HEK293 (cell line): Measurements from ENCODE around the gene ASCC3.

ENCODE experiments used
- CTCF ChIA-PET: fragments of 350-600 bp; formaldehyde crosslinking; extraction: SDS; loops from one replicate; lab custom pipeline; 2021; ENCODE audit warnings: antibody characterized with exemption; lab: Yijun Ruan, JAX
- POLR2A ChIA-PET: fragments of 300-600 bp; formaldehyde crosslinking; extraction: SDS; loops from one replicate; lab custom pipeline; 2020; ENCODE audit warnings: antibody characterized with exemption, inconsistent platforms; lab: Yijun Ruan, JAX
- H3K27ac ChIP-seq: fragments of 200-500 bp; sonication (Bioruptor generic); 2 replicates; pipeline ENCODE4 v1.5.1; 2014; ENCODE audit warnings: low read depth, low read length, control low read depth, inconsistent platforms; ENCODE audit errors: extremely low read depth
- H3K36me3 ChIP-seq, 2 experiments: fragments of 200-500 bp in 1 of 2; sonication (Bioruptor generic) in 1 of 2; 1 replicate in 1 of 2; 2 replicates in 1 of 2; pipeline ENCODE4 v1.5.1; 2014 to 2017; ENCODE audit warnings: inconsistent platforms in 2 of 2, low read length in 2 of 2; ENCODE audit not compliant: control insufficient read depth in 2 of 2, insufficient read depth in 1 of 2
- H3K4me1 ChIP-seq: fragments of 200-500 bp; sonication (Bioruptor generic); 2 replicates; pipeline ENCODE4 v1.5.1; 2014; ENCODE audit warnings: mild to moderate bottlenecking, low read length, inconsistent platforms; ENCODE audit not compliant: control insufficient read depth, insufficient read depth
- H3K4me3 ChIP-seq: 2 replicates; pipeline ENCODE4 v1.5.1; 2011; ENCODE audit warnings: low read depth, mild to moderate bottlenecking, control low read depth, low read length, moderate library complexity
- H3K9me3 ChIP-seq: fragments of 200-500 bp; sonication (Bioruptor generic); 2 replicates; pipeline ENCODE4 v1.5.1; 2014; ENCODE audit warnings: low read depth, low read length, inconsistent platforms; ENCODE audit not compliant: control insufficient read depth, insufficient read depth
- FEZF1 ChIP-seq: fragments of 450-650 bp; formaldehyde crosslinking; IDR thresholded peaks from 2 replicates; pipeline ENCODE4 v1.5.1; 2016; ENCODE audit warnings: missing biosample characterization, missing genetic modification characterization
- GLI4 ChIP-seq: fragments of 450-650 bp; formaldehyde crosslinking; IDR thresholded peaks from 2 replicates; pipeline ENCODE4 v1.5.1; 2016; ENCODE audit warnings: missing biosample characterization, missing genetic modification characterization
- KLF1 ChIP-seq: fragments of 450-650 bp; formaldehyde crosslinking; IDR thresholded peaks from 2 replicates; pipeline ENCODE4 v1.5.1; 2016; ENCODE audit warnings: missing biosample characterization, missing genetic modification characterization
- MZF1 ChIP-seq: fragments of 450-650 bp; formaldehyde crosslinking; IDR thresholded peaks from 2 replicates; pipeline ENCODE4 v1.5.1; 2017; ENCODE audit warnings: missing biosample characterization, missing genetic modification characterization, borderline replicate concordance
- PRDM10 ChIP-seq: fragments of 450-650 bp; formaldehyde crosslinking; IDR thresholded peaks from 2 replicates; pipeline ENCODE4 v1.5.1; 2016; ENCODE audit warnings: missing biosample characterization, missing genetic modification characterization
- RBAK ChIP-seq: fragments of 450-650 bp; formaldehyde crosslinking; IDR thresholded peaks from 2 replicates; pipeline ENCODE4 v1.5.1; 2016; ENCODE audit warnings: missing biosample characterization, missing genetic modification characterization
- REST ChIP-seq: fragments of 450-650 bp; formaldehyde crosslinking; IDR thresholded peaks from 2 replicates; pipeline ENCODE4 v1.5.1; 2016; ENCODE audit warnings: missing biosample characterization, missing genetic modification characterization
- YY1 ChIP-seq: fragments of 450-650 bp; formaldehyde crosslinking; IDR thresholded peaks from 2 replicates; pipeline ENCODE4 v1.5.1; 2018; ENCODE audit warnings: missing biosample characterization, missing genetic modification characterization
- ZBTB20 ChIP-seq: fragments of 450-650 bp; formaldehyde crosslinking; IDR thresholded peaks from 2 replicates; pipeline ENCODE4 v1.5.1; 2016; ENCODE audit warnings: missing biosample characterization, missing genetic modification characterization
- ZBTB8A ChIP-seq: fragments of 450-650 bp; formaldehyde crosslinking; IDR thresholded peaks from 2 replicates; pipeline ENCODE4 v1.5.1; 2016; ENCODE audit warnings: missing biosample characterization, missing genetic modification characterization
- ZNF157 ChIP-seq: fragments of 450-650 bp; formaldehyde crosslinking; IDR thresholded peaks from 2 replicates; pipeline ENCODE4 v1.5.1; 2016; ENCODE audit warnings: missing biosample characterization, missing genetic modification characterization
- ZNF169 ChIP-seq: fragments of 450-650 bp; formaldehyde crosslinking; IDR thresholded peaks from 2 replicates; pipeline ENCODE4 v1.5.1; 2016; ENCODE audit warnings: missing biosample characterization, missing genetic modification characterization
- ZNF175 ChIP-seq: fragments of 450-650 bp; formaldehyde crosslinking; IDR thresholded peaks from 2 replicates; pipeline ENCODE4 v1.5.1; 2016; ENCODE audit warnings: missing biosample characterization, missing genetic modification characterization
- ZNF221 ChIP-seq: fragments of 450-650 bp; formaldehyde crosslinking; IDR thresholded peaks from 2 replicates; pipeline ENCODE4 v1.5.1; 2017; ENCODE audit warnings: missing biosample characterization, missing genetic modification characterization, borderline replicate concordance
- ZNF292 ChIP-seq: fragments of 450-650 bp; formaldehyde crosslinking; IDR thresholded peaks from 2 replicates; pipeline ENCODE4 v1.5.1; 2016; ENCODE audit warnings: low read depth, missing biosample characterization, missing genetic modification characterization, borderline replicate concordance
- ZNF335 ChIP-seq: fragments of 450-650 bp; formaldehyde crosslinking; conservative IDR thresholded peaks from 2 replicates; pipeline ENCODE4 v1.5.1; 2016; ENCODE audit warnings: missing biosample characterization, missing genetic modification characterization
- ZNF37A ChIP-seq: fragments of 450-650 bp; IDR thresholded peaks from 2 replicates; pipeline ENCODE4 v1.5.1; 2018; ENCODE audit warnings: missing biosample characterization, missing genetic modification characterization
- ZNF530 ChIP-seq: fragments of 450-650 bp; formaldehyde crosslinking; IDR thresholded peaks from 2 replicates; pipeline ENCODE4 v1.5.1; 2016; ENCODE audit warnings: low read depth, missing biosample characterization, missing genetic modification characterization
- ZNF548 ChIP-seq: fragments of 450-650 bp; formaldehyde crosslinking; IDR thresholded peaks from 2 replicates; pipeline ENCODE4 v1.5.1; 2016; ENCODE audit warnings: missing biosample characterization, missing genetic modification characterization
- ZNF621 ChIP-seq: fragments of 450-650 bp; formaldehyde crosslinking; IDR thresholded peaks from 2 replicates; pipeline ENCODE4 v1.5.1; 2017; ENCODE audit warnings: missing biosample characterization, missing genetic modification characterization
- ZNF670 ChIP-seq: fragments of 450-650 bp; formaldehyde crosslinking; IDR thresholded peaks from 2 replicates; pipeline ENCODE4 v1.5.1; 2016; ENCODE audit warnings: missing biosample characterization, missing genetic modification characterization, low read depth
- TF ChIP-seq, protein P1 (sequence below): fragments of 450-650 bp; formaldehyde crosslinking; IDR thresholded peaks from 2 replicates; pipeline ENCODE4 v1.5.1; 2017; ENCODE audit warnings: missing biosample characterization, missing genetic modification characterization

ASCC3 gene

DNA sequence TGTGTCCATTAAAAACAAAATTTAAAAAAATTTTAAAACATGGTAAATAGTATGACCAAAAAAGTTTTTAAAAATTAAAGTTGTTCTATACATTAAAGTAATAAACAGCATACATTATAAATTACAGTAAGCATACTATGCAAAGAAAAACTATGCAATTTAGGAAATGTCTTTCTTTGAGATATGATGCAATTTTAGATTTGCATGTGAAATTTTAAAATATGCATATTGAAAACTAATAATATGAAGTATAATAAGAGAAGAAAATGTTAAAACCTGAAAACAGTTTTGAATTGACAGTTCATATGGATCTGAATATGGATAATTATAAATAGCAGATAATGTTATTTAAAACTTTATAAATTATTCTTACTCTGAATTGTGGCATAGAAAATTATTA is 43.1 kb downstream of the ASCC3 start:
- CTCF ChIA-PET, result no interaction called here
- TF ChIP-seq ZNF157 (tag by site-specific recombination), result no peak
- TF ChIP-seq ZNF670, result no peak
- TF ChIP-seq ZNF175, result no peak
- TF ChIP-seq ZNF548, result no peak
- TF ChIP-seq, protein P1, sequence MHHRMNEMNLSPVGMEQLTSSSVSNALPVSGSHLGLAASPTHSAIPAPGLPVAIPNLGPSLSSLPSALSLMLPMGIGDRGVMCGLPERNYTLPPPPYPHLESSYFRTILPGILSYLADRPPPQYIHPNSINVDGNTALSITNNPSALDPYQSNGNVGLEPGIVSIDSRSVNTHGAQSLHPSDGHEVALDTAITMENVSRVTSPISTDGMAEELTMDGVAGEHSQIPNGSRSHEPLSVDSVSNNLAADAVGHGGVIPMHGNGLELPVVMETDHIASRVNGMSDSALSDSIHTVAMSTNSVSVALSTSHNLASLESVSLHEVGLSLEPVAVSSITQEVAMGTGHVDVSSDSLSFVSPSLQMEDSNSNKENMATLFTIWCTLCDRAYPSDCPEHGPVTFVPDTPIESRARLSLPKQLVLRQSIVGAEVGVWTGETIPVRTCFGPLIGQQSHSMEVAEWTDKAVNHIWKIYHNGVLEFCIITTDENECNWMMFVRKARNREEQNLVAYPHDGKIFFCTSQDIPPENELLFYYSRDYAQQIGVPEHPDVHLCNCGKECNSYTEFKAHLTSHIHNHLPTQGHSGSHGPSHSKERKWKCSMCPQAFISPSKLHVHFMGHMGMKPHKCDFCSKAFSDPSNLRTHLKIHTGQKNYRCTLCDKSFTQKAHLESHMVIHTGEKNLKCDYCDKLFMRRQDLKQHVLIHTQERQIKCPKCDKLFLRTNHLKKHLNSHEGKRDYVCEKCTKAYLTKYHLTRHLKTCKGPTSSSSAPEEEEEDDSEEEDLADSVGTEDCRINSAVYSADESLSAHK, result no peak
- no peak for TF ChIP-seq GLI4 (tag by site-specific recombination)
- TF ChIP-seq MZF1 (tag by site-specific recombination), result no peak
- TF ChIP-seq REST, result no peak
- no peak for TF ChIP-seq FEZF1 (tag by site-specific recombination)
- TF ChIP-seq ZBTB20 (tag by site-specific recombination), result no peak
- TF ChIP-seq ZNF292 (tag by site-specific recombination), result no peak
- TF ChIP-seq ZNF169, result no peak
- TF ChIP-seq ZNF221 (tag by site-specific recombination), result no peak
- no peak for TF ChIP-seq KLF1 (tag by site-specific recombination)
- TF ChIP-seq RBAK (tag by site-specific recombination), result no peak
- TF ChIP-seq ZNF37A (tag by site-specific recombination), result no peak
- TF ChIP-seq, all 188 proteins: peak for 0
- no peaks in the 10 kb centered on the region for H3K9me3 ChIP-seq
- H3K4me1 ChIP-seq, result no peaks in the 10 kb centered on the region
- POLR2A ChIA-PET, result no interaction called here
- H3K36me3 ChIP-seq, result no peaks in the 10 kb centered on the region
- no peak overlapping the region for H3K4me3 ChIP-seq
- H3K27ac ChIP-seq, result no peak overlapping the region

GRCh38 chr6:100833972-100834574 is 47.1 kb downstream of the ASCC3 start:
- Histone ChIP-seq H3K4me1 (no peaks in the 10 kb centered on the region), H3K27ac (no peak overlapping the region), H3K4me3 (no peak overlapping the region), H3K9me3 (no peaks in the 10 kb centered on the region), H3K36me3 (peaks cover 0 to 11% of the 10 kb centered on the region in 2 experiments; a peak in 1 of 3 replicates)
- CTCF ChIA-PET, result interaction anchor here (0.6 to 0.9 kb wide), 2 partner anchors 35 to 170 kb away, joined by 3 to 4 read pairs; no protein-coding TSS in a partner anchor
- POLR2A ChIA-PET, result no interaction called here
- TF ChIP-seq ZBTB8A, result no peak
- no peak for TF ChIP-seq PRDM10 (tag by site-specific recombination)
- no peak for TF ChIP-seq ZNF621
- TF ChIP-seq ZNF335 (tag by site-specific recombination), result no peak
- no peak for TF ChIP-seq ZNF530 (tag by site-specific recombination)
- TF ChIP-seq KLF1 (tag by site-specific recombination), result no peak
- TF ChIP-seq MZF1 (tag by site-specific recombination), result no peak
- TF ChIP-seq YY1 (tag by site-specific recombination), result no peak
- TF ChIP-seq, all 188 proteins: peak for 0
